ENCODE measurements around the gene FBP2. TPM values are rescaled to one million over a fixed set of nuclear protein-coding genes. Genes with fewer than 3 reads are reported as not detected.

FBP2 gene
- total and polyA plus RNA-seq, 10 of the 15 experiments (the other 5 are each of a cell fraction or from before 2014, with no cell fraction given): 0.07 to 1.1 (median 0.12) TPM; not detected in 6

DNA sequence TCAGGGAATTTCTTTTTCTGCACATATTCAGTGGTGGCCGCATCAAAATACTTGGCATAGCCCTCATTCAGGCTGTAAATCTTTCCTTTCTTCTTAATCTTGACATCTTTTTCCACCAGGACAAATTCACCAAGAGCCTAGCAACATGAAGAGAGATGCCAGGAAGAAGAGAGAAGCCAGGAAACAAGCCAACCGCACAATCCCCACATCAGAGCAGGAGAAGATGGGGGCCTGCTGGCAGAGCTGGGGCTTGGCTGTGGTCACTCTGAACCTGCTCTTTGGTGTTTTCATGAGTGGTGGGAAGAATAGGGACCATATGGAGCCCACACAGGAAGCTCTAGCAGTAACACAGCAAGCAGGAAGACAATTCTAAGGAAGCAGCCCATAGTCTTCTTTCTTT, 26.4 kb downstream of the FBP2 start:
- DNase-seq (ENCODE audit: low read depth, low spot score) (no peak), ATAC-seq (no peak), FAIRE-seq (no peak)
- H3K9ac ChIP-seq (ENCODE audit: control insufficient read depth, insufficient read depth, low read length): no peak overlapping the region
- ChIA-PET RAD21 (ENCODE audit: unreplicated experiment) (no interaction called here), POLR2A (no interaction called here), CTCF (no interaction called here), SMC1A (ENCODE audit: uncharacterized antibody, unreplicated experiment) (no interaction called here)
- H3K36me3 ChIP-seq (ENCODE audit: control insufficient read depth in 2 of 2, insufficient read depth in 2 of 2, low read length in 1 of 2): no peaks in the 10 kb centered on the region
- H3K27ac ChIP-seq (ENCODE audit: control insufficient read depth, insufficient read depth): no peak overlapping the region
- H3K4me3 ChIP-seq: no peak overlapping the region
- intact Hi-C loops (cut with micrococcal nuclease; ENCODE audit: unreplicated experiment): no loop called here
- no peaks in the 10 kb centered on the region for H3K4me1 ChIP-seq (ENCODE audit: control insufficient read depth, insufficient read depth, low read length)
- no peaks in the 10 kb centered on the region for H4K20me1 ChIP-seq (ENCODE audit: control insufficient read depth, insufficient read depth)
- peaks cover 0 to 4% of the 10 kb centered on the region in 2 experiments; a peak in 3 of 4 replicates for H3K27me3 ChIP-seq (replicated peaks in 1 of 2; ENCODE audit: control insufficient read depth in 2 of 2, insufficient read depth in 2 of 2, low read length in 1 of 2)
- no TSS peak for BruUV-seq (replicated peaks)
- H3K79me2 ChIP-seq (ENCODE audit: control insufficient read depth, insufficient read depth, low read length): no peaks in the 10 kb centered on the region
- in situ Hi-C loops (cut with MboI): no loop called here
- no peak overlapping the region for H2AFZ ChIP-seq (ENCODE audit: control insufficient read depth, low read depth, low read length)
- no peaks in the 10 kb centered on the region for H3K9me3 ChIP-seq (replicated peaks; ENCODE audit: control insufficient read depth, insufficient read depth, low read length)
- no peak overlapping the region for H3K4me2 ChIP-seq (ENCODE audit: control insufficient read depth, insufficient read depth)
- 87% methylated on average over 2 of the region's 2 CpGs for WGBS (ENCODE audit: insufficient coverage, insufficient replicate concordance, low lambda C conversion rate, missing lambda C conversion rate)
- no peak for TF ChIP-seq SREBF2 (IDR thresholded peaks at IDR 0.05; ENCODE audit: low read length)
- no peak for TF ChIP-seq MYC (IDR thresholded peaks at IDR 0.05; ENCODE audit: insufficient read depth, insufficient read length, insufficient replicate concordance, low read length, severe bottlenecking)
- TF ChIP-seq ZNF622 (IDR thresholded peaks at IDR 0.05): no peak
- TF ChIP-seq EED (IDR thresholded peaks at IDR 0.05; ENCODE audit: low read depth): no peak
- TF ChIP-seq, protein P1, sequence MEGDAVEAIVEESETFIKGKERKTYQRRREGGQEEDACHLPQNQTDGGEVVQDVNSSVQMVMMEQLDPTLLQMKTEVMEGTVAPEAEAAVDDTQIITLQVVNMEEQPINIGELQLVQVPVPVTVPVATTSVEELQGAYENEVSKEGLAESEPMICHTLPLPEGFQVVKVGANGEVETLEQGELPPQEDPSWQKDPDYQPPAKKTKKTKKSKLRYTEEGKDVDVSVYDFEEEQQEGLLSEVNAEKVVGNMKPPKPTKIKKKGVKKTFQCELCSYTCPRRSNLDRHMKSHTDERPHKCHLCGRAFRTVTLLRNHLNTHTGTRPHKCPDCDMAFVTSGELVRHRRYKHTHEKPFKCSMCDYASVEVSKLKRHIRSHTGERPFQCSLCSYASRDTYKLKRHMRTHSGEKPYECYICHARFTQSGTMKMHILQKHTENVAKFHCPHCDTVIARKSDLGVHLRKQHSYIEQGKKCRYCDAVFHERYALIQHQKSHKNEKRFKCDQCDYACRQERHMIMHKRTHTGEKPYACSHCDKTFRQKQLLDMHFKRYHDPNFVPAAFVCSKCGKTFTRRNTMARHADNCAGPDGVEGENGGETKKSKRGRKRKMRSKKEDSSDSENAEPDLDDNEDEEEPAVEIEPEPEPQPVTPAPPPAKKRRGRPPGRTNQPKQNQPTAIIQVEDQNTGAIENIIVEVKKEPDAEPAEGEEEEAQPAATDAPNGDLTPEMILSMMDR (IDR thresholded peaks at IDR 0.05 in 2 of 3, conservative IDR thresholded peaks at IDR 0.05 in 1 of 3; ENCODE audit: control insufficient read depth in 2 of 3, extremely low read depth in 1 of 3, insufficient read depth in 1 of 3, low read depth in 3 of 3, low read length in 3 of 3): no peak
- TF ChIP-seq SPI1 (IDR thresholded peaks at IDR 0.05; ENCODE audit: borderline replicate concordance, insufficient read depth, low read depth, low read length): no peak
- TF ChIP-seq KDM1A (IDR thresholded peaks at IDR 0.05; ENCODE audit: borderline replicate concordance): no peak
- TF ChIP-seq, protein P2, sequence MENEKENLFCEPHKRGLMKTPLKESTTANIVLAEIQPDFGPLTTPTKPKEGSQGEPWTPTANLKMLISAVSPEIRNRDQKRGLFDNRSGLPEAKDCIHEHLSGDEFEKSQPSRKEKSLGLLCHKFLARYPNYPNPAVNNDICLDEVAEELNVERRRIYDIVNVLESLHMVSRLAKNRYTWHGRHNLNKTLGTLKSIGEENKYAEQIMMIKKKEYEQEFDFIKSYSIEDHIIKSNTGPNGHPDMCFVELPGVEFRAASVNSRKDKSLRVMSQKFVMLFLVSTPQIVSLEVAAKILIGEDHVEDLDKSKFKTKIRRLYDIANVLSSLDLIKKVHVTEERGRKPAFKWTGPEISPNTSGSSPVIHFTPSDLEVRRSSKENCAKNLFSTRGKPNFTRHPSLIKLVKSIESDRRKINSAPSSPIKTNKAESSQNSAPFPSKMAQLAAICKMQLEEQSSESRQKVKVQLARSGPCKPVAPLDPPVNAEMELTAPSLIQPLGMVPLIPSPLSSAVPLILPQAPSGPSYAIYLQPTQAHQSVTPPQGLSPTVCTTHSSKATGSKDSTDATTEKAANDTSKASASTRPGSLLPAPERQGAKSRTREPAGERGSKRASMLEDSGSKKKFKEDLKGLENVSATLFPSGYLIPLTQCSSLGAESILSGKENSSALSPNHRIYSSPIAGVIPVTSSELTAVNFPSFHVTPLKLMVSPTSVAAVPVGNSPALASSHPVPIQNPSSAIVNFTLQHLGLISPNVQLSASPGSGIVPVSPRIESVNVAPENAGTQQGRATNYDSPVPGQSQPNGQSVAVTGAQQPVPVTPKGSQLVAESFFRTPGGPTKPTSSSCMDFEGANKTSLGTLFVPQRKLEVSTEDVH (IDR thresholded peaks at IDR 0.05; ENCODE audit: low read depth, partially characterized antibody): no peak
- TF ChIP-seq, protein P3, sequence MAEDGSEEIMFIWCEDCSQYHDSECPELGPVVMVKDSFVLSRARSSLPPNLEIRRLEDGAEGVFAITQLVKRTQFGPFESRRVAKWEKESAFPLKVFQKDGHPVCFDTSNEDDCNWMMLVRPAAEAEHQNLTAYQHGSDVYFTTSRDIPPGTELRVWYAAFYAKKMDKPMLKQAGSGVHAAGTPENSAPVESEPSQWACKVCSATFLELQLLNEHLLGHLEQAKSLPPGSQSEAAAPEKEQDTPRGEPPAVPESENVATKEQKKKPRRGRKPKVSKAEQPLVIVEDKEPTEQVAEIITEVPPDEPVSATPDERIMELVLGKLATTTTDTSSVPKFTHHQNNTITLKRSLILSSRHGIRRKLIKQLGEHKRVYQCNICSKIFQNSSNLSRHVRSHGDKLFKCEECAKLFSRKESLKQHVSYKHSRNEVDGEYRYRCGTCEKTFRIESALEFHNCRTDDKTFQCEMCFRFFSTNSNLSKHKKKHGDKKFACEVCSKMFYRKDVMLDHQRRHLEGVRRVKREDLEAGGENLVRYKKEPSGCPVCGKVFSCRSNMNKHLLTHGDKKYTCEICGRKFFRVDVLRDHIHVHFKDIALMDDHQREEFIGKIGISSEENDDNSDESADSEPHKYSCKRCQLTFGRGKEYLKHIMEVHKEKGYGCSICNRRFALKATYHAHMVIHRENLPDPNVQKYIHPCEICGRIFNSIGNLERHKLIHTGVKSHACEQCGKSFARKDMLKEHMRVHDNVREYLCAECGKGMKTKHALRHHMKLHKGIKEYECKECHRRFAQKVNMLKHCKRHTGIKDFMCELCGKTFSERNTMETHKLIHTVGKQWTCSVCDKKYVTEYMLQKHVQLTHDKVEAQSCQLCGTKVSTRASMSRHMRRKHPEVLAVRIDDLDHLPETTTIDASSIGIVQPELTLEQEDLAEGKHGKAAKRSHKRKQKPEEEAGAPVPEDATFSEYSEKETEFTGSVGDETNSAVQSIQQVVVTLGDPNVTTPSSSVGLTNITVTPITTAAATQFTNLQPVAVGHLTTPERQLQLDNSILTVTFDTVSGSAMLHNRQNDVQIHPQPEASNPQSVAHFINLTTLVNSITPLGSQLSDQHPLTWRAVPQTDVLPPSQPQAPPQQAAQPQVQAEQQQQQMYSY (CRISPR knock-in tag; IDR thresholded peaks at IDR 0.05): no peak
- TF ChIP-seq JUNB (IDR thresholded peaks at IDR 0.05): no peak
- no peak for TF ChIP-seq ZNF592 (IDR thresholded peaks at IDR 0.05)
